Measurements from ENCODE around the gene NSMCE3.

The NSMCE3 gene

DNA sequence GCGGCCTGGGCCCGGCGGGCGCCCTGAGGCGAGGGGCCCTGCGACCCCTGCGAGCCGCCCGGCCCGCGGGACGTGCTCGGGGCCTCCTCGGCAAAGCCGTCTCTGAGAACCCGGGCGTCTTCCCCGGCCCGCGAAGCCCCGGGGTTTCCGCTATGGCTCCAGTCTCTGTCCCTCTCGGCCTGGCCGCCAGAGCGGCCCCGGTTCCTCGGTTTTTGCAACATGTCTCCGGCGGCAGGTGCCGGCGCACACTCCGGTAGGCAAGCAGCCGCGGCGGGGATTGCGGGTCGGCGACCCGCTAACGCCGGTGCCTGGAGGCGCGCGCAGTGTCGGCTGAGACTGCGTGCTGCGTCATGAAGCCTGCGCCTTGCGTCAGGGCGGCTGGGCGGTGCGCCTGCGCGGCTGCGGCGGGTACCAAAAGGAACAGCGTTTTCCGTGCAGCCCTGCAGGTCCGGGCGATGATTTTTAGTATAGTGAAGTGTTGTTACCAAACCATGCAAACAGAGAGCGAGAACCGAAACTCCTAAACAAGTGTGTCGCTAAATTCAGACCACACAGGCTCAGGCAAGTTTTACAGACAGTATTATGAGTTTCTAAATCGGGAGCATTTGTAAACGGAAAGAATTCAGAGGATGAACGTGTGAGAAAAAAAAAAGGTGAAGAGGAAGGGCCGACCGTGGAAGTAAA is at the start of gene NSMCE3:
Gene NSMCE3 (minus strand): TSS at position 338 of the 684 bp plus-strand sequence. CDS start 117 bp downstream, at position 221.
- in situ Hi-C loops (cut with MboI; ENCODE audit: low pct_unique_long_range_greater_than_20kb, low sequenced_read_pairs), result no loop called here
- peak; percentile 85 for DNase-seq

DNA sequence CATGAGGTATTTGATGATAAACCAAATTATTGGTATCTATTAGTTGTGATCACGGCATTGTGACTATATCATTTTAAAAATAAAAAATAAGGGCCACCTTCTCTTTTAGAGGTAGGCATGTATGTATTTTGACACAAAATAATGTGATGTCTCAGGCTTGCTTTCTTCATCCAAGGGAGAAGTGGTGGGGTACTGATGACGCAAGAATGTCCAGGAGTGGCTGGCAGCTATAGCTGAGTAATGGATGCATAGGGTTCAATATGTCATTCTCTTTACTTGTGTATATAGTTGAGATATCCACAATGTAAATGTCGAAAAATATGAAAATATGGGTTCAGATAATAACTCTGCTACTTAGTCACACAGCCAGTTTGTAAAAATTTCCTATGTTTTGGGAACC is 46.8 kb upstream of the NSMCE3 start:
- no peak for DNase-seq
- in situ Hi-C loops (cut with MboI; ENCODE audit: low pct_unique_long_range_greater_than_20kb, low sequenced_read_pairs), result no loop called here

DNA sequence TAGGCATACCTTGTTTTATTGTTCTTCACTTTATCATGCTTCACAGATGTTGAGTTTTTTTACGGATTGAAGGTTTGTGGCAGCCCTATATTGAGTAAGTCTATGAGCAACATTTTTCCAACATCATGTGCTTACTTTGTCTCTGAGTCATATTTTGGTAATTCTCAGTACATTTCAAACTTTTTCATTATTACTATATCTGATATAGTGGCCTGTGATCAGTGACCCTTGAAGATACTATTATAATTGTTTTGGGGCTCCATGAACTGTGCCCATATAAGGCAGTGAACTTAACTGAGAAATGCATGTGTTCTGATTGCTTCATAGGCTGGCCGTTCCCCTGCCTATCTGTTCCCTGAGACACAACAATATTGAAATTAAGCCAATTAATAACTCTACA is 42.8 kb upstream of the NSMCE3 start:
- in situ Hi-C loops (cut with MboI; ENCODE audit: low pct_unique_long_range_greater_than_20kb, low sequenced_read_pairs), result no loop called here
- no peak for DNase-seq

DNA sequence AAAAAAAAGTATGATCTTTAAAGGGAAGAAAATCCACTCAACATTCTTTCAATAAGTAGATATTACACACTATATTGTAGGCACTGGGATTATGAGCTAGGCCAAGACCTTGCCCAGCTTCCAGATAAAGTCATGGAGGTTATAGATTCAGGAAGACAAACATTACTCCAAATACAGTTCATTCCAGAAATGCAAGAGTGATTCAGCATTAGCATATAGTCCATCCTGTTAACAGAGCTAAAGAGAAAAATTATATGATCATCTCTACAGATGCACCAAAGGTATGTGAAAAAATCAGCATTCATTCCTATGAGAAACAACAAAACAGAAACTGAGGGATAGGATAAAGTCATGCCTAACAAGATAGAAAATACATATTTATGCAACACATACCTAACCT is 42.1 kb upstream of the NSMCE3 start:
- in situ Hi-C loops (cut with MboI; ENCODE audit: low pct_unique_long_range_greater_than_20kb, low sequenced_read_pairs), result no loop called here
- DNase-seq, result no peak

DNA sequence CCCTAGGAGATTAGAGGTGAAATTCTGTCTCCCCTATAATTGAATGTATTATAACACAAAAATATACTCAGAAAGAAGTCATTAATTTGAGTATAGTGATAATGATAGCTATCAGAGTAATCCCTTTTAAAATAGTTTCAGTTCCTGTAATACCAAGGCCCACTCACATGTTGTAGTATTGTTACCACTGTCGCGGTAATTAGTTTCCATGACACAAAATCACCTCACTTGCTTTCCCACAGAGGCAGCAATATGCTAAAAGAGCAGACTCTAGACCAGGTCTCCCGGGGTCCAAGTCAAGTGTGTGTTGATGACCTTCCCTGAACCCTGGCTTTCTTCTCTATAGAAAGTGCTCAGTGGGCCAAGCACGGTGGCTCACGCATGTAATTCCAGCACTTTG is 39.5 kb upstream of the NSMCE3 start:
- no peak for DNase-seq
- in situ Hi-C loops (cut with MboI; ENCODE audit: low pct_unique_long_range_greater_than_20kb, low sequenced_read_pairs), result no loop called here

DNA sequence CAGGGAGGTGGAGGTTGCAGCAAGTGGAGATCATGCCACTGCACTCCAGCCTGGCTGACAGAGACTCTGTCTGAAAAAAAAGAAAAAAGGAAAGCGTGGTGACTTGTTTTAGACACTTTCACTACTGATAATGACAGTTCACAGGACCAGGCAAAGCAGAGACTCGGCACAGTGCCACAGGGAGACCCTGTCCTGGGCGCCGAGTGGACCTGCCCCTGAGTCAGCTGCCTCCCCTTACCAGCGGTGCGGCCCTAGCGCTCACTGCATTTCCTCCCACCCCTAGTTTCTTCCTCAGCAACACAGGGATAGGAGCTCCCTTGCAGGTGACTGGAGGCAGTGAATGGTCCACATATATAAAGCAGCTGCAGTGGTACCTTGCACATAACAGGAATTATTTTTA is 38.7 kb upstream of the NSMCE3 start:
- in situ Hi-C loops (cut with MboI; ENCODE audit: low pct_unique_long_range_greater_than_20kb, low sequenced_read_pairs), result no loop called here
- DNase-seq, result no peak

DNA sequence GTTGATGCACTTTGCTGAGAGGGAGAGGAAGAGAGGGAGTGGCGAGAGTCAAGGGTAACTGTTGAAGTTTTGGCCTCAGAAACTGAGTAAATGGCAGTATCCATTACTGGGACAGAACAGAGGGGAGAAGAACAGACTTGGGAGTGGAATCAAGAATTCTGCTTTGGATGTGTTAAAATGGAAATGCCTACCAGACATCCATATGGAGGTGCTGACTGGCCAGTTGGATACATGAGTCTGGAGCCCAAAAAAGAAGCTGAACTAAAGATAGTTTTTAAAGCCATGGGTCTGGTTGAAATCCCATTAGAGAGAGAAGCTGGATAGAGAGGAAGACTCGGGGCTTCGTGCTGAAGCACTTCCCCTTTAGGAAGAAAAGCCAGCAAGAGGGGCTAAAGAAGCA is 35.9 kb upstream of the NSMCE3 start:
- DNase-seq, result no peak
- in situ Hi-C loops (cut with MboI; ENCODE audit: low pct_unique_long_range_greater_than_20kb, low sequenced_read_pairs), result no loop called here

DNA sequence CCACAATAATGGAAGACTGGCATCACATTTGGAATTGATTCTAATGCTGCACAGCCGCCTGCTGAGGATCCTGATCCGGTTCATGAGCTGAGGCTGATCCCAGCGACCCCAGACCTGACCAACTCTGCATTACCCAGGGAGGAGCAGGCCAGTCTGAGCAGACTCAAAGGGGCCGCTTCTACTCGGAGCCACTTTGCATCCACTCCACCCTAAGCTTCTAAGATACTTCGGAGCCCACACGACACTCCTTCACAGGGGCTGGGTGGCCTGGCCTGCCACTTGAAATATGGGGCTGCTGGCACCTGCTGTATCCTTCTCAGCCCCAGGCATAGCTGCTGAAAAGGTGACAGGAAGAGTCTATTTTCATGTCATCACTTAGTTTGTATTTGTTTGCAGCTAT is 33.2 kb upstream of the NSMCE3 start:
- in situ Hi-C loops (cut with MboI; ENCODE audit: low pct_unique_long_range_greater_than_20kb, low sequenced_read_pairs), result no loop called here
- DNase-seq, result no peak

DNA sequence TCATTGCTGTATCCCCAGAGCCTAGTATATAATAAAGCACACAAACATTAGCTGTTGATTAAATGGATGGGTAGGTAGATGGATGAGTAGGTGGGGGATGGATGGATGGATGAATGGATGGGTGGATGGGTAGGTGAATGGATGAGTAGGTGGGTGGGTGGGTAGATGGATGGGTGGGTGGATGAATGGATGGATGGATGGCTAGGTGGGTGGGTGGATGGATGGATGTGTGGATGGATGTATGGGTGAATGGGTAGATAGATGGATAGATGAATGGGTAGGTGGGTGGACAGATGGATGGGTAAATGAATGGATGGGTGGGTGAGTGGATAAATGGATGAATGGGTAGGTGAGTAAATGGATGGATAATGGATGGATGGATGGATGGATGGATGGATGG is 30.2 kb upstream of the NSMCE3 start:
- no peak for DNase-seq
- in situ Hi-C loops (cut with MboI; ENCODE audit: low pct_unique_long_range_greater_than_20kb, low sequenced_read_pairs), result no loop called here

DNA sequence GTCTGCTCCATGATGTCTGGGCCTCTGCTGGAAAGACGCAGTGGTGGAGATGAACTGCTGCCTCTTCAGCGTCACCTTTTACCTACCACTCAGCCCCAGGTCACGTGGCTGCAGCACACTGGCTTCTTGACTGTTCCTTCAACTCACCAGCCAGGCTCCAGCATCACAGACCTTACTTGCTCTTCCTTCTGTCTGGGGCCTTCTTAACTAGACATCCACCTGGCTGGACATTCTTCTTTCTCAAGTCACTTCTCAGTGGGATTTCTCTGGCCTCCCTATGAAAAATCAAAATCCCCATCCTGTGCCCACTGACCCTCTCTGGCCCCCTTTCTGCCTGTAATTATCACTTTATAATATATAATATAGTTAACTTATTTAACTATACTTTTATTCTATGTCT is 29.7 kb upstream of the NSMCE3 start:
- DNase-seq, result no peak
- in situ Hi-C loops (cut with MboI; ENCODE audit: low pct_unique_long_range_greater_than_20kb, low sequenced_read_pairs), result no loop called here

DNA sequence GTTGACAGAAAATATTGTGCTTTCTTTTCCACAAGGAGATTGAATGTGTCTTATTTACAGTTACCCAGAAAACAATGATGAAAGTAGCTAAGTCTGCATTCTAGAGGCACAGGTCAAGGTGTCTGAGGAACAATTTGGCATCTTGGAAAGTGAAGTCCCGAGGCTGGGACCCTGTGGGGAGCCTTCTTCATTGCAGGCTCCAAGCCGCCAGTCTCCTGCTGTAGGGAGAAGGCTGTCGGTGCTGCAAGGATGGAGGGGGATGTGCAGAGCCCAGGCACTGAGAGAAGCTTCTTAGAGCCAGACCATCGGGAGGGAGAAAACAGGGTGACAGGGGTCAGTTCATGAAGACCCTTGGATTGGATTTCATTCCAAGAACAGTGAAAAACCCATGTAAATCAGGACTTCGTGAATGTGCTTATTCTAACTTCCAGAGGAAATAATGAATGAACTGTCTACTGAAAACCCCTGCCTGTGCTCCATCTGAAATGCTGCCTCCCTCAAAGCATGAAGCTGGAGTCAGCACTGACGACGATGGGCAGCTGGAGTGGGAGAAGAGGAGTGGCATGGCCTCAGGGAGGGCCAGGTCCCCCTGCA is 25.2 kb upstream of the NSMCE3 start:
- DNase-seq, result no peak
- in situ Hi-C loops (cut with MboI; ENCODE audit: low pct_unique_long_range_greater_than_20kb, low sequenced_read_pairs), result no loop called here

DNA sequence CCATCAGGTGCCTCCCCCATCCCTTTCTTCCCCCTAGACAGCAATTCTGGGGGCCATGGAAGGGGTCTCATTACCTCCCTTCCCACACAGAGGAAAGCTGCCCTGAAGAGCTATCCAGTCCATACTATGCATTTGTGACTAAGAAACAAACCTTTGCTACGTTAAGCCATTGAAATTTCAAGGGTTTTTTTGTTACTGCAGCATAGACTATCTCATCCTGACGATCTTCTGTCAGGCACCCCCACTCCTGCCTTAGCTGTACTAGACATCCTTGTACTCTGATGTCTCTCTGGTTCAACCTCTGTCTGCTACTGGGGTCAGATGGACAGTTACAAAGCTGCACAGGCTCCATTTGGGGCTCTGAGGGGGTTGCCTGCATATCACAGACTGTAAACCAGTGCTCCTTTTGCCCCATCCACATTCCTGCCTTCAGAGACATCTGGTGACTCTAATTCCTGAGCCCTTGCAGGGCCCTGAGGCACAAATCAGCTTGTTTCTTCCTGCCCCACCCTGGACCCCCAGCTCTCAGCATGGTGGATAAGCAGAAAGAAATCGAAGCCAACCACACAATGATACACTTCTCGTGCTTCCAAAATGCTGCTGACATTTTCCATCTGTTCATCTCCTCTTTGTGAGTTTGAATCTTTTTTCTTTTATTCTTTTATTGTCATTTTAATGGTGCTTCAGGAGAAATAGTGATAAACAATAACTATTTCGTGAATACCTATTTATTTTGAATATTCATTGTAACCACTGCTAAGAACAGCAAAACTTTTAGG is 21.6 kb upstream of the NSMCE3 start:
- in situ Hi-C loops (cut with MboI; ENCODE audit: low pct_unique_long_range_greater_than_20kb, low sequenced_read_pairs), result no loop called here
- DNase-seq, result no peak

DNA sequence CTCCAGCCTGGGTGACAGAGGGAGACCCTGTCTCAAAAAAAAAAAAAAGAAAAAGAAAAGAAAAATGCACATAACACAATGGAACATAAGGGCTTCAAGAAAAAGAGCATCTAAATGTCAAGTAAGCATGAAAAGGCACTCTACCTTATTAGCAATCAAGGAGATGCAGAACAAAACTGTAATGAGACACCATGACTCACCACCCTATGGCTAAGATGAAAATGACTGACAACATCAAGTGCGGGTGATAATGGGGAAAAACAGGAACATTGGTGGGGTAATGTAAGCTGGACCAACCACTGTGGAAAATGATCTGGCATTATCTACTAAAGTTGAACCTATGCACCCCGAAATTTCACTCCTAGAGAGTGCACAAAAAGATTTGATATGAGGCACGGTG is 19.6 kb upstream of the NSMCE3 start:
- in situ Hi-C loops (cut with MboI; ENCODE audit: low pct_unique_long_range_greater_than_20kb, low sequenced_read_pairs), result no loop called here
- DNase-seq, result no peak

DNA sequence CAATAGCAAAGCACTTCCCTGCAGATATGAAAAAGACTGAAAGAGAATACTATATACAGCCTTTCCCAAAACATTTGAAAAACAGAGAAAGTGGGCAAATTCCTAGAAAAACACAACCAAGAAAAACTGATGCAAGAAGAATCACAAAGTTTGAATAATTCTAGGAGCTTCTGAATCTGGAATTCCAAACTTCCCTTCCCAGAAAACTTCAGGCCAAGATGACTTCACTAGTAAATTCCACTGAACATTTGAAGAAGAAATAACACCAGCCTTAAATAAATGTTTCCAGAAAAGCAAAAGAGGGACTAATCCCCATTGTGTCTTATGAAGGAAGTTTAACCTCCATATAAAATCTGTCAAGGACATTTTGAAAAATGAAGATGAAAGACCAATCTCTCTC is 15.8 kb upstream of the NSMCE3 start:
- in situ Hi-C loops (cut with MboI; ENCODE audit: low pct_unique_long_range_greater_than_20kb, low sequenced_read_pairs), result no loop called here
- DNase-seq, result no peak

DNA sequence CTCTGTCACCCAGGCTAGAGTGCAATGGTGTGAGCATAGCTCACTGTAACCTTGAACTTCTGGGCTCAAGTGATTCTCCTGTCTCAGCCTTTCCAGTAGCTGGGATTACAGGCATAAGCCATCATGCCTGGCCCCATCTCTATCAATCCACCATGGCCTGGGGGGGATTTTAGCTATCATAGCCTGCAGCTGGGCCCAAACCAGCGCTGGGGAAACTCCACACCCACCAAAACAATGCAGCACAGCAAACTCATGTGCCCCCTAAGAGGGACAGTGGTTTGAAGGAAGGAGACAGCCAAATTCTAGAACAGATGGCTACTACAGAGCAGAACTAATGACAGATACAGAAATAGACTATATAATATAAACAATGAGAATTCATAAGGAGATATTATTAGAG is 13.8 kb upstream of the NSMCE3 start:
- DNase-seq, result no peak
- in situ Hi-C loops (cut with MboI; ENCODE audit: low pct_unique_long_range_greater_than_20kb, low sequenced_read_pairs), result no loop called here

DNA sequence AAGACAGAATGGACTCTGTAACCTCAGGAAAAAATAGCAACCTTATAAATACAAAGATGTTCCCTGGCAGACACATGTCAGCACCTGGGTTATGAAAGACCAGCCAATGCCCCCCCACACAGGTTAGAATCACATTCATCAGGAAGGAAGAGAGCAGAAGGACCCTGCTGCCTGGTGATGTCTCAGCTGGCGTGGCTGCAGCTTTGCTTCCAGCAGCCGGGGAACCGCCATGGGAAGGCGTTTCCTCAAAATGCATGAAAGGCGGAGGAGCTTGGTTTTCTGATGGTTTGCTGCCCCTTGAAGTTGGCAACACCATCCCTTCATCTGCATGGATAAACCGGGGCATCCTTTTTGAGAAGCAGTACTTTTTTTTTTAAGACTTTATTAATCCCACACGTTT is 10.9 kb upstream of the NSMCE3 start:
- in situ Hi-C loops (cut with MboI; ENCODE audit: low pct_unique_long_range_greater_than_20kb, low sequenced_read_pairs), result no loop called here
- DNase-seq, result no peak

DNA sequence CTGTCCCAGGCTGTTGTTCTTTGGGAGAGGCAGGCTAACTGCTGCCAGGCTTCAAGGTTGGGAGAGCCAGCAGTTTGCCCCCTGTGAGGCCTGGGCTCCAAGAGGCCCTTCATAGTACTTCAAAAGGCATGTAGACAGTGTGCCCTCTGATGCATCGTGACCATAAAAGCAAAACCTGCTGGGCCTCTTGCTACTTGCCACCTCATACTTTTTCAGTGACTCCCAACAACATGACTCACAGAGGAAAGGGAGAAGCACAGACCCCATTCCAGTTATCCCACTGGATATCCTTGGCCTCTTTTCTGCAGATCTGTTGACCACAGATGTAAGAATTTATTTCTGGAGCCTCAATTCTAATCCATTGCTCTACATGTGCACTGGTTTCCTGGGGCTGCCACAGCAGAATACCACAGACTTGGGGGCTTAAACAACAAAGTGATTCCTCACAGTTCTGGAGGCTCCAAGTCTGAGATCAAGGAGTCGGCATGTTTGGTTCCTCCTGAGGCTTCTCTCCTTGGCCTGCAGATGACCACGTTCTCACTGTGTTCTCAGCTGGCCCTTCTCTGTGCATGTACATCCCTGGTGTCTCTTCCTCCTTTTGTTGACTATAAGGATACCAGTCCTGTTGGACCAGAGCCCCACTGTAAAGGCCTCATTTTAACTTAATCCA is 8.9 kb upstream of the NSMCE3 start:
- no peak for DNase-seq
- in situ Hi-C loops (cut with MboI; ENCODE audit: low pct_unique_long_range_greater_than_20kb, low sequenced_read_pairs), result no loop called here

DNA sequence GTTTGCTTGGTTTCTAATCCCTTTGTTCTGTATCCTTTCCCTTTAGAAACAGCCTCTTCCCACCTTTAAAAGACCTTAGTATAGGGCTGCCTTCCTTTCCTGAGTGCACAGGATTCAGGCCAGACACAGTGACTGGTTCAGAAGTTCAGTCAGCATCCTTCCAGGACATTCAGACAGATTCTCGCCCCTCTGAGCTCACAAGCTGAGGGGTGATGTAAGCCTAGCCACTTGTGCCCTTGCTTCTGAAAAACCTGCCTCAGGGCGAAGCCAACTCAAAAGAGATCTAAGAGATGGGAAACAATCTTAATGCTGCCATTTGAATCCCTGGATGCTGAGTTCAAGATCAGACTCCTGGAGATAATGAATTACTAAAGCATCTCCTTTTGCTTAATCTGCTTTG is 6.7 kb upstream of the NSMCE3 start:
- in situ Hi-C loops (cut with MboI; ENCODE audit: low pct_unique_long_range_greater_than_20kb, low sequenced_read_pairs), result no loop called here
- DNase-seq, result no peak

DNA sequence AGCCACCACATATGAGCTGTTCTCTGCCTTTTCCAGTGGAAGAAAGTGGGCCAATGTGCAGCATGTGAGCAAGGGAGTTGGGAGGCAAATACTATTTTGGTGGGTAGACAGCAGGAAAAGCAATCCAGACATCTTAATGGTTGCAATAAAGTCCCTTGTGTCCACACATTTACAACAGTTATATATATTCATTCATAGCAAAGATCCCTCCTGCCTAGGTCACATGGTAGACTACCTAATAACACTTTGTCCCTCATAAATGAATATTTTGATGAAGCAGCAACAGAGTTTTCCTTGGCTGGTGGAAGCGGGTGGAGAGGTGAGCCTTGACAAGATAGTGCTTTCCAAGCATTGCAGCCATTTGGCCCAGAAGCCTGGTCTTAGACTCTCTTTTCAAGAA is 6.2 kb upstream of the NSMCE3 start:
- in situ Hi-C loops (cut with MboI; ENCODE audit: low pct_unique_long_range_greater_than_20kb, low sequenced_read_pairs), result no loop called here
- DNase-seq, result no peak

DNA sequence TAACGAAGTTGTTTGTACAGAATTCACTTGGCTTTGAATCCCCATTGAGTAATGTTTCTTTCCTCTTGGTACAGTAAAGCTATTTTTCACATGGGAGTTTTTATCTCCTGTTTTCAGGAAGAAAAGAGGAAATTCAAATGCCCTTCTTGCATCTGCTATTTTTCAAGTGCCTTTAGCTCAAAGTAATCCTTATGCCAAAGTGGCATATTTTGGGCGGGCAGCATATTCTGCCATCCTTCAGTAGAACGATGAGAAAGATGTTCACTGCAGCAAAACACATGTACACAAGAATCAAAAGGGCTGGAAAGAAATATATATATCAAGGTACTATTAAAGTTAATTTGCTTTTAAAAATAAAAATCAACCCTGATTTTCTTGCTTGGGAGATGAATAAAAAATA is 5.3 kb upstream of the NSMCE3 start:
- in situ Hi-C loops (cut with MboI; ENCODE audit: low pct_unique_long_range_greater_than_20kb, low sequenced_read_pairs), result no loop called here

More for the DNA sequence above, 5.3 kb upstream of the NSMCE3 start:
- no peak for DNase-seq

Data from KBM-7 (cell line).